ENCODE results near the gene GORASP1. TPM values are rescaled to one million over a fixed set of nuclear protein-coding genes. Genes with fewer than 3 reads are reported as not detected.

The GORASP1 gene
- total and polyA plus RNA-seq, 2 of the 13 experiments (the other 11 are each of a cell fraction or from before 2014, with no cell fraction given), result 36.4 to 39.8 TPM

GRCh38 chr3:39051649-39052561, 55.5 kb downstream of the GORASP1 start, which contains the start of the genes SCN11A and WDR48 (continued):
- TF ChIP-seq SOX13 (IDR thresholded peaks at IDR 0.05) (no peak), SOX13 (CRISPR knock-in tag; conservative IDR thresholded peaks at IDR 0.05 in 1 of 2, IDR thresholded peaks at IDR 0.05 in 1 of 2) (0 out of 4 replicates have a peak, but pooled peaks of 1 of the 2 experiments have one; percentile 33), SRF (IDR thresholded peaks at IDR 0.05; ENCODE audit: low read depth, low read length) (no peak), RBM39 (IDR thresholded peaks at IDR 0.05; ENCODE audit: low read depth, low read length, poor library complexity, severe bottlenecking) (peak; percentile 91), PLSCR1 (CRISPR knock-in tag; IDR thresholded peaks at IDR 0.05; ENCODE audit: borderline replicate concordance) (no peak; the same call in 1 of the 2 replicates), ZNF281 (CRISPR knock-in tag; IDR thresholded peaks at IDR 0.05; ENCODE audit: borderline replicate concordance) (0 out of 2 replicates have a peak, but pooled peaks have one; percentile 6), ATF6 (CRISPR knock-in tag; conservative IDR thresholded peaks at IDR 0.05) (no peak), JARID2 (CRISPR knock-in tag; IDR thresholded peaks at IDR 0.05; ENCODE audit: insufficient replicate concordance) (no peak), ZNF597 (CRISPR knock-in tag; IDR thresholded peaks at IDR 0.05) (no peak), CREBL2 (CRISPR knock-in tag; IDR thresholded peaks at IDR 0.05; ENCODE audit: borderline replicate concordance) (0 out of 2 replicates have a peak, but pooled peaks have one; percentile 38), ZBTB44 (CRISPR knock-in tag; IDR thresholded peaks at IDR 0.05) (no peak), TRAFD1 (CRISPR knock-in tag; IDR thresholded peaks at IDR 0.05; ENCODE audit: borderline replicate concordance) (0 out of 2 replicates have a peak, but pooled peaks have one; percentile 40), ERF (CRISPR knock-in tag; IDR thresholded peaks at IDR 0.05) (peak; percentile 63), ZNF292 (CRISPR knock-in tag; IDR thresholded peaks at IDR 0.05; ENCODE audit: borderline replicate concordance, low read depth) (no peak; the same call in 1 of the 2 replicates), JDP2 (CRISPR knock-in tag; IDR thresholded peaks at IDR 0.05; ENCODE audit: borderline replicate concordance) (0 out of 2 replicates have a peak, but pooled peaks have one; percentile 62), PLRG1 (conservative IDR thresholded peaks at IDR 0.05) (no peak)
